Measurements from ENCODE around the gene FANCE. TPM values are rescaled to one million over a fixed set of nuclear protein-coding genes. Genes with fewer than 3 reads are reported as not detected.

FANCE gene
- total RNA-seq, 1 experiment from 2014 or later = 16.1 TPM

DNA sequence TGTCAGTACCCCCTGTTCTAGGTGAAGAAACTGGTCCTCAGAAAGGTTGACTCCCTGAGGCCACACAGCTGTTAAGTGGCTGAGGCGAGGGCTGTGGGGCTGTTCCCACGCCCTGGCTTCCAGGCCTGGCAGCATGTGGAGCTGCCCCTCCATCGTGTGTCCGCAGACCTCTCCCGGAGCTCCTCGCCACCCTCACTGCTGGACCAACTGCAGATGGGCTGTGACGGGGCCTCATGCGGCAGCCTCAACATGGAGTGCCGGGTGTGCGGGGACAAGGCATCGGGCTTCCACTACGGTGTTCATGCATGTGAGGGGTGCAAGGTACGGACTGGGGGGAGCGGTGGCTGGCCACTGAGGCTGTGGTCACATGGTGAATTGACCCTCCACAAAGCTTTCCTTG, 32.2 kb upstream of the FANCE start:
- H3K4me1 ChIP-seq (ENCODE audit: control insufficient read depth in 1 of 2, insufficient read depth in 2 of 2, low read length in 2 of 2) = peaks cover 0 to 5% of the 10 kb centered on the region in 2 experiments; a peak in 3 of 4 replicates
- intact Hi-C loops (cut with micrococcal nuclease) = no loop called here
- no peaks in the 10 kb centered on the region for H3K27me3 ChIP-seq (ENCODE audit: insufficient read depth, low read length)
- ATAC-seq (no peak), DNase-seq (ENCODE audit: low read depth, low spot score) (no peak)
- ChIA-PET CTCF (no interaction called here), POLR2A (no interaction called here), RAD21 (ENCODE audit: low non-redundant PET in 1 of 2, low total read pairs in 2 of 2, uncharacterized antibody in 2 of 2, unreplicated experiment in 2 of 2) (no interaction called here)
- H3K4me3 ChIP-seq (replicated peaks in 1 of 2; ENCODE audit: low read depth in 1 of 2, low read length in 2 of 2) = no peak overlapping the region
- H3K4me2 ChIP-seq (ENCODE audit: low read length) = no peak overlapping the region
- TF ChIP-seq POLR2AphosphoS5 (IDR thresholded peaks at IDR 0.05; ENCODE audit: low read depth, low read length) = no peak
- TF ChIP-seq RAD21 (IDR thresholded peaks at IDR 0.05; ENCODE audit: low read depth) = no peak
- TF ChIP-seq ZNF274 (IDR thresholded peaks at IDR 0.05; ENCODE audit: low read depth, low read length) = no peak
- TF ChIP-seq SIN3A (IDR thresholded peaks at IDR 0.05; ENCODE audit: low read depth) = no peak
- TF ChIP-seq, protein P1, sequence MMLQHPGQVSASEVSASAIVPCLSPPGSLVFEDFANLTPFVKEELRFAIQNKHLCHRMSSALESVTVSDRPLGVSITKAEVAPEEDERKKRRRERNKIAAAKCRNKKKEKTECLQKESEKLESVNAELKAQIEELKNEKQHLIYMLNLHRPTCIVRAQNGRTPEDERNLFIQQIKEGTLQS (IDR thresholded peaks at IDR 0.05) = no peak
- TF ChIP-seq CBX3 (IDR thresholded peaks at IDR 0.05; ENCODE audit: low read depth) = no peak
- TF ChIP-seq EZH2phosphoT487 (IDR thresholded peaks at IDR 0.05; ENCODE audit: borderline replicate concordance) = no peak
- no peak for TF ChIP-seq ZFX (IDR thresholded peaks at IDR 0.05)
- TF ChIP-seq POLR2A (IDR thresholded peaks at IDR 0.05; ENCODE audit: borderline replicate concordance, extremely low read depth, insufficient read depth, insufficient read length) = no peak
- TF ChIP-seq, protein P2, sequence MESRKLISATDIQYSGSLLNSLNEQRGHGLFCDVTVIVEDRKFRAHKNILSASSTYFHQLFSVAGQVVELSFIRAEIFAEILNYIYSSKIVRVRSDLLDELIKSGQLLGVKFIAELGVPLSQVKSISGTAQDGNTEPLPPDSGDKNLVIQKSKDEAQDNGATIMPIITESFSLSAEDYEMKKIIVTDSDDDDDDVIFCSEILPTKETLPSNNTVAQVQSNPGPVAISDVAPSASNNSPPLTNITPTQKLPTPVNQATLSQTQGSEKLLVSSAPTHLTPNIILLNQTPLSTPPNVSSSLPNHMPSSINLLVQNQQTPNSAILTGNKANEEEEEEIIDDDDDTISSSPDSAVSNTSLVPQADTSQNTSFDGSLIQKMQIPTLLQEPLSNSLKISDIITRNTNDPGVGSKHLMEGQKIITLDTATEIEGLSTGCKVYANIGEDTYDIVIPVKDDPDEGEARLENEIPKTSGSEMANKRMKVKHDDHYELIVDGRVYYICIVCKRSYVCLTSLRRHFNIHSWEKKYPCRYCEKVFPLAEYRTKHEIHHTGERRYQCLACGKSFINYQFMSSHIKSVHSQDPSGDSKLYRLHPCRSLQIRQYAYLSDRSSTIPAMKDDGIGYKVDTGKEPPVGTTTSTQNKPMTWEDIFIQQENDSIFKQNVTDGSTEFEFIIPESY (IDR thresholded peaks at IDR 0.05; ENCODE audit: extremely low read depth, insufficient replicate concordance, low read length) = no peak
- no peak for TF ChIP-seq SRF (IDR thresholded peaks at IDR 0.05; ENCODE audit: low read depth)
- TF ChIP-seq ELF1 (IDR thresholded peaks at IDR 0.05; ENCODE audit: borderline replicate concordance, low read depth) = no peak
- no peak for TF ChIP-seq TCF7L2 (IDR thresholded peaks at IDR 0.05; ENCODE audit: borderline replicate concordance, extremely low read depth, insufficient read depth, insufficient read length)
- peaks cover 3 to 13% of the 10 kb centered on the region in 2 experiments; a peak in 3 of 4 replicates for H3K36me3 ChIP-seq (ENCODE audit: control insufficient read depth in 1 of 2, insufficient read depth in 2 of 2, low read length in 2 of 2)
- no peaks in the 10 kb centered on the region for H3K9me3 ChIP-seq (ENCODE audit: control insufficient read depth in 1 of 2, insufficient read depth in 1 of 2, low read depth in 1 of 2, low read length in 2 of 2)
- no peak overlapping the region for H3K27ac ChIP-seq (ENCODE audit: low read depth, low read length)
- no peak overlapping the region for H2AFZ ChIP-seq (ENCODE audit: low read depth, low read length, poor library complexity, severe bottlenecking)
- no peaks in the 10 kb centered on the region for H3K79me2 ChIP-seq (ENCODE audit: insufficient read depth, low read length)
- no peaks in the 10 kb centered on the region for H3K9me2 ChIP-seq (ENCODE audit: insufficient read depth)
- H3K9ac ChIP-seq (ENCODE audit: low read length) = no peak overlapping the region
- no peaks in the 10 kb centered on the region for H4K20me1 ChIP-seq (ENCODE audit: insufficient read depth)
- no TSS peak for BruUV-seq (replicated peaks)

All from HCT116 (cell line).